Karpas-422 (cell line): ENCODE data around the gene IL11RA. TPM values are rescaled to one million over a fixed set of nuclear protein-coding genes. Genes with fewer than 3 reads are reported as not detected.
A peak's percentile ranks its signal among the peaks of the same experiment; 100 is the strongest.

Experiments
- DNase-seq: peaks from one replicate; pipeline ENCODE4 v3.0.0-alpha.2; 2015
- H2AFZ ChIP-seq: fragments of 200-600 bp; sonication (generic); 2 replicates; pipeline ENCODE4 v1.6.1; 2014; ENCODE audit warnings: antibody characterized with exemption, low read length, mixed read lengths
- H3K27ac ChIP-seq: fragments of 200-600 bp; sonication (generic); 2 replicates; pipeline ENCODE4 v1.5.1; 2014; ENCODE audit warnings: mild to moderate bottlenecking, low read length, moderate library complexity
- H3K27me3 ChIP-seq: fragments of 200-600 bp; sonication (generic); 2 replicates; pipeline ENCODE4 v1.6.1; 2014; ENCODE audit warnings: low read length, mixed read lengths
- H3K36me3 ChIP-seq: fragments of 200-600 bp; sonication (generic); 2 replicates; pipeline ENCODE4 v1.6.1; 2014; ENCODE audit warnings: low read length, mixed read lengths; ENCODE audit not compliant: insufficient read depth
- H3K4me1 ChIP-seq: fragments of 200-600 bp; sonication (generic); 2 replicates; pipeline ENCODE4 v1.6.1; 2014; ENCODE audit warnings: mild to moderate bottlenecking, low read length, mixed read lengths
- H3K4me2 ChIP-seq: fragments of 200-600 bp; sonication (generic); 2 replicates; pipeline ENCODE4 v1.6.1; 2014; ENCODE audit warnings: low read length, low read depth, mild to moderate bottlenecking; ENCODE audit not compliant: poor library complexity, severe bottlenecking
- H3K4me3 ChIP-seq: fragments of 200-600 bp; sonication (generic); 2 replicates; pipeline ENCODE4 v1.5.1; 2014; ENCODE audit warnings: mild to moderate bottlenecking, antibody characterized with exemption, low read length, mixed read lengths
- H3K79me2 ChIP-seq: fragments of 200-600 bp; sonication (generic); 2 replicates; pipeline ENCODE4 v1.6.1; 2014; ENCODE audit warnings: mild to moderate bottlenecking, low read length, mixed read lengths
- H3K9ac ChIP-seq: fragments of 200-600 bp; sonication (generic); 2 replicates; pipeline ENCODE4 v1.6.0; 2014; ENCODE audit warnings: low read length
- H3K9me2 ChIP-seq: fragments of 200-600 bp; sonication (generic), shearing (Covaris generic); replicated peaks from 2 replicates; pipeline ENCODE4 v1.6.0; 2014; ENCODE audit warnings: mild to moderate bottlenecking, low read length, moderate library complexity; ENCODE audit not compliant: insufficient read depth
- H3K9me3 ChIP-seq: fragments of 300-700, 200-600 bp; sonication (generic); 2 replicates; pipeline ENCODE4 v1.6.1; 2014; ENCODE audit warnings: low read length, mixed read lengths
- H4K20me1 ChIP-seq: fragments of 200-600 bp; sonication (generic); 2 replicates; pipeline ENCODE4 v1.6.1; 2014; ENCODE audit warnings: mild to moderate bottlenecking, antibody characterized with exemption, low read length, low read depth; ENCODE audit not compliant: insufficient read depth
- total RNA-seq: library from RNA; depleted of rRNA; stranded (reverse); fragments of >200 nt; shearing (Covaris generic); gene quantifications from 2 replicates; pipeline ENCODE4 v1.2.3, GENCODE V29; 2014; ENCODE audit warnings: low replicate concordance

The IL11RA gene
- total RNA-seq, 1 experiment from 2014 or later, result 15.1 TPM

GRCh38 chr9:34663303-34663605, 11.3 kb downstream of the IL11RA start:
- H3K79me2 ChIP-seq, result no peaks in the 10 kb centered on the region
- no peaks in the 10 kb centered on the region for H3K9me2 ChIP-seq
- H4K20me1 ChIP-seq, result no peaks in the 10 kb centered on the region
- no peaks in the 10 kb centered on the region for H3K36me3 ChIP-seq
- no peak overlapping the region for H2AFZ ChIP-seq
- H3K4me2 ChIP-seq, result no peak overlapping the region
- H3K9ac ChIP-seq, result no peak overlapping the region
- no peak for DNase-seq
- H3K27me3 ChIP-seq, result no peaks in the 10 kb centered on the region
- H3K4me1 ChIP-seq, result peaks cover 17% of the 10 kb centered on the region
- H3K4me3 ChIP-seq, result no peak overlapping the region
- H3K27ac ChIP-seq, result no peak overlapping the region
- H3K9me3 ChIP-seq, result no peaks in the 10 kb centered on the region

DNA sequence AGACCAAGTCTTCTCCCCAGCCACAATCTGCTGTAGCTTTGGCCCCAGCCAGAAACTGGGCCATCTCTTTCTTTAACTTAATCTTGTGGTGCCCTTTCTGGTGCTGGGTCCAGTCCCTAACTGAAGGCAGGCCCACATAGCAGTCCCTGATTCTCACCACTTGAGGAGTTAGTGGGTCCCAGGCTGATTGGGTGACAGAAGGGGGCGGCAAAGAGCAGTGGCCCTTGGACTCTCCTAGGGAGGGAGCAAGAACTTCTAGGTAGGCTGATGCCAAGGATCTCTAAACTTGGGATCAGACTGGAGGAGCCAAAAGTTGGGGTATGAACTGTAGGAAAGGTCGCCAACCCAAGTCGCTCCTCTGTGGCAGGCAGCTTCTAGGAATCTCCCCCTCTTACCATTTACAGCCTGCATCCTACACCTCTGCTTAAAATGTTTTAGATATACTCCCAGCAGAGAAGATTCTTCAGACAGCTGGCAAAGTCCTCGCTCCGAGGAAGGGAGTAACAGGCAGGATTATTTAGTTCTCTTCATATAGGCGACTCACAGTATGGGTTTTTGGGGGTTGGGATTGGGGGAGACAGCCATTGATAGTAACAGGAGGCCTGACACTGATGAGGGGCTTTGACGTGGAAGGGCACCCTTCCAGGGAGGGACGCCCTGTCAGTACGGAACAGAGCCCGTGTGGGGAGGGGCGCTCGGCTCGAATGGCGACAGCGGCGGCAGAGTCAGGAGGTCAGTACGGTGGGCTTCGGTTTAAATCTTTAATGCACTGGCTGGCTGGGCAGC, 12.5 kb downstream of the IL11RA start:
- peak overlapping the region; percentile 84 for H2AFZ ChIP-seq
- no peaks in the 10 kb centered on the region for H3K36me3 ChIP-seq
- peak; percentile 91 for DNase-seq

GRCh38 chr9:34665067-34665380, 13.0 kb downstream of the IL11RA start:
- Histone ChIP-seq H3K4me3 (peak overlapping the region; percentile 92), H3K27me3 (no peaks in the 10 kb centered on the region), H4K20me1 (no peaks in the 10 kb centered on the region), H3K79me2 (no peaks in the 10 kb centered on the region), H3K9me2 (no peaks in the 10 kb centered on the region), H2AFZ (peak overlapping the region; percentile 84), H3K36me3 (no peaks in the 10 kb centered on the region), H3K9me3 (no peaks in the 10 kb centered on the region), H3K4me2 (peak overlapping the region; percentile 99), H3K4me1 (peaks cover 17% of the 10 kb centered on the region), H3K9ac (peak overlapping the region; percentile 73), H3K27ac (no peak overlapping the region)
- no peak for DNase-seq

More for the DNA sequence above, 12.5 kb downstream of the IL11RA start:
- H3K4me1 ChIP-seq, result peaks cover 17% of the 10 kb centered on the region
- no peaks in the 10 kb centered on the region for H3K27me3 ChIP-seq
- H3K9me2 ChIP-seq, result no peaks in the 10 kb centered on the region
- peak overlapping the region; percentile 41; the same call in 1 of the 2 replicates for H3K27ac ChIP-seq
- H3K79me2 ChIP-seq, result no peaks in the 10 kb centered on the region
- H4K20me1 ChIP-seq, result no peaks in the 10 kb centered on the region
- no peaks in the 10 kb centered on the region for H3K9me3 ChIP-seq
- H3K9ac ChIP-seq, result peak overlapping the region; percentile 73
- peak overlapping the region; percentile 92 for H3K4me3 ChIP-seq
- H3K4me2 ChIP-seq, result peak overlapping the region; percentile 99

GRCh38 chr9:34665381-34666250, 13.6 kb downstream of the IL11RA start:
- H3K27ac ChIP-seq, result peak overlapping the region; percentile 80
- H4K20me1 ChIP-seq, result no peaks in the 10 kb centered on the region
- no peaks in the 10 kb centered on the region for H3K9me3 ChIP-seq
- peak overlapping the region; percentile 98 for H3K9ac ChIP-seq
- peak; percentile 98 for DNase-seq
- no peaks in the 10 kb centered on the region for H3K79me2 ChIP-seq
- H3K4me2 ChIP-seq, result peak overlapping the region; percentile 99
- H3K27me3 ChIP-seq, result no peaks in the 10 kb centered on the region
- H3K4me1 ChIP-seq, result peaks cover 17% of the 10 kb centered on the region
- H3K9me2 ChIP-seq, result no peaks in the 10 kb centered on the region
- peak overlapping the region; percentile 92 for H3K4me3 ChIP-seq
- H3K36me3 ChIP-seq, result no peaks in the 10 kb centered on the region
- H2AFZ ChIP-seq, result peak overlapping the region; percentile 100

DNA sequence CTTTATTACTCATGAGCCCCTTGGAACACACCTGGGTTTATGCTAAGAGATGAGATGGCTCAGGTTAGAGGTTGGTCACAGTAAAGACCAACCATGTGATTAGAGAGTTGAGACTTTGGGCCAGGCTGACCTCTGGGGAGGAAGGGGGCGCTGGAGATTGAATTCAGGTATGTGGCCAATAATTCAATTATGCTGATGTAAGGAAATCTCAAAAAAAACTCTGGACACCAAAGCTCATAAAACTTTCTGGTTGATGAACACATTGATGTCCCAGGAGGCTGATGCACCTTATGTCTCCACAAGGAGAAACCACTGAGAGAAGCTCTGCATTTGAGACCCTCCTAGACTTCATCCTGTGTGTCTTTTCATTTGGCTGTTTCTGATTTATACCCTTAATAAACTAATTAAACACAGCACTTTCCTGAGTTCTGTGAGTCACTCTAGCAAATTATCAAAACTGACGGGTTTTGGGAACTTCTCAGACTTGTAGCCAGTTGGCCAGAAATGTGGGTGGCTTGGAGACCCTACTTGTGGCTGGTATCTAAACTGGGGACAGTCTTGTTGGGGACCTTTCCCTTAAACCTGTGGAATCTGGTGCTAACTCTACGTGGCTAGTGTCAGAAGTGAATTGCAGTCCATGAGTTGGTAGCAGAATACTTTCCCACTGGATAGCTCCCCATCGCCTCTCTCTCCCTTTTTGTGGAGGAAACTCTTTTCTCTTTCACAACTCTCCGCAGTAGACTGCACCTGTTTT, 18.0 kb downstream of the IL11RA start:
- no peak overlapping the region for H3K27ac ChIP-seq
- H3K4me2 ChIP-seq, result no peak overlapping the region
- no peaks in the 10 kb centered on the region for H4K20me1 ChIP-seq
- peaks cover 10% of the 10 kb centered on the region for H3K4me1 ChIP-seq
- no peaks in the 10 kb centered on the region for H3K9me2 ChIP-seq
- no peak overlapping the region for H3K9ac ChIP-seq
- H2AFZ ChIP-seq, result no peak overlapping the region
- DNase-seq, result no peak
- no peaks in the 10 kb centered on the region for H3K36me3 ChIP-seq
- H3K4me3 ChIP-seq, result no peak overlapping the region
- H3K27me3 ChIP-seq, result no peaks in the 10 kb centered on the region
- no peaks in the 10 kb centered on the region for H3K79me2 ChIP-seq
- no peaks in the 10 kb centered on the region for H3K9me3 ChIP-seq

DNA sequence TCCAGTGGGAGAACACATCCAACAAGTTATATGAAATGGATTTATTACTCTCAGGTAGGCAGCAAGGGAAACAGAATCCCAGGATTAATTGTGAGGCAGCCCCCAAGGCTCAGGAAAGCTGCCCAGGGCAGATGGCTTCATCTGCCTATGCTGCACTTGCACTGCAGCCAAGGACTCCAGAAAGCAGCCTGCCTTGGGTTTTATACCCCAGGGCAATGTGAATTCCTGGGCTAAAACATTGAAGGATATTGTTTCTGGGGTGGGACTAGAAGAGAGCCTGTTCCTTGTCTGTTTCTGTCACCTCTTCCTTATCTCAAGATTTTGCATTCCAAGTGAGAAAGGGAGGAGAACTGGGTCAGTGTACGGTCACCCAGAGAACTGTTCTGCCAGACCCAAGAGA, 19.3 kb downstream of the IL11RA start:
- Histone ChIP-seq H3K4me3 (no peak overlapping the region), H3K27ac (no peak overlapping the region), H3K79me2 (no peaks in the 10 kb centered on the region), H4K20me1 (no peaks in the 10 kb centered on the region), H3K4me1 (peaks cover 2% of the 10 kb centered on the region), H3K4me2 (no peak overlapping the region), H2AFZ (no peak overlapping the region), H3K9me3 (no peaks in the 10 kb centered on the region), H3K9me2 (no peaks in the 10 kb centered on the region), H3K27me3 (no peaks in the 10 kb centered on the region), H3K9ac (no peak overlapping the region), H3K36me3 (no peaks in the 10 kb centered on the region)
- DNase-seq, result no peak

DNA sequence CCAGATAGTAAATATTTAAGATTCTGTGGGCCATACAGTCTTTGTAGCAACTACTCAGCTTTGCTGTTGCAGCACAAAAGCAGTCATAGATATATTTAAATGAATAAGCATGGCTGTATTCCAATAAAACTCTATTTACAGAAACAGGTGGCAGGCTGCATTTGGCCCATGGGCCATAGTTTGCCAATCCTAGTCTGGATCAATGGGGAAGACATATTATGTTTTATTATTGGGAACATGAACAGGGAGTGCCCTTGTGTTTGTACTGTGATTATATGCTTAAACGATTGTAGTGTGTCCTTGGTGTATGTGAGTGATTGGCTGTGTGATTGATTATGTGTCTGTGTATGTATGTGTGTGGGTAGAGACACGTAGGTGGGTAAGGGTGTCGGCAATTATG, 22.5 kb downstream of the IL11RA start:
- no peaks in the 10 kb centered on the region for H4K20me1 ChIP-seq
- no peaks in the 10 kb centered on the region for H3K36me3 ChIP-seq
- H2AFZ ChIP-seq, result no peak overlapping the region
- no peaks in the 10 kb centered on the region for H3K27me3 ChIP-seq
- H3K4me3 ChIP-seq, result no peak overlapping the region
- no peak overlapping the region for H3K9ac ChIP-seq
- H3K4me1 ChIP-seq, result no peaks in the 10 kb centered on the region
- no peaks in the 10 kb centered on the region for H3K9me2 ChIP-seq
- H3K9me3 ChIP-seq, result no peaks in the 10 kb centered on the region
- H3K4me2 ChIP-seq, result no peak overlapping the region
- H3K79me2 ChIP-seq, result no peaks in the 10 kb centered on the region
- no peak overlapping the region for H3K27ac ChIP-seq
- no peak for DNase-seq
